Breast epithelium (tissue), 3 donors: ENCODE data around the gene FUZ.

Experiments
- POLR2A ChIP-seq: fragments of 450-650 bp; IDR thresholded peaks from one replicate; pipeline ENCODE4 v1.6.1; 2016; ENCODE audit warnings: antibody characterized with exemption, mild to moderate bottlenecking, moderate library complexity
- POLR2AphosphoS5 ChIP-seq, 3 donors: sonication (generic); formaldehyde crosslinking; IDR thresholded peaks; one replicate each; pipeline ENCODE4 v1.6.1; 2017; ENCODE audit warnings: antibody characterized with exemption in 3 of 3

- TF ChIP-seq POLR2AphosphoS5 (IDR thresholded peaks at IDR 0.05), result no peak
- no peak for TF ChIP-seq POLR2A
These were observed 24.3 kb upstream of the FUZ start for GRCh38 chr19:49837425-49837824.
